B cell (primary cell): Measurements from ENCODE around the gene HOXA9. TPM values are rescaled to one million over a fixed set of nuclear protein-coding genes. Genes with fewer than 3 reads are reported as not detected.
A peak's percentile ranks its signal among the peaks of the same experiment; 100 is the strongest.

ENCODE experiments used
- ATAC-seq: fragments of 200-7000 bp; cut with Tn5 transposase; one replicate; pipeline ENCODE4 v1.10.0; 2021; ENCODE audit warnings: low read depth, mild to moderate bottlenecking, moderate number of reproducible peaks, moderate library complexity
- CTCF ChIA-PET: fragments of 350-600 bp; sonication (Branson Sonifier 250); formaldehyde crosslinking; loops from one replicate; lab custom pipeline; 2021; ENCODE audit warnings: antibody characterized with exemption, inconsistent platforms; lab: Charles Lee
- POLR2A ChIA-PET: fragments of 350-600 bp; sonication (Branson Sonifier 250); formaldehyde crosslinking; loops from one replicate; lab custom pipeline; 2021; ENCODE audit warnings: antibody characterized with exemption; lab: Charles Lee
- DNase-seq: peaks from one replicate; pipeline ENCODE4 v3.0.0; 2013
- H2AFZ ChIP-seq: 2 replicates; pipeline ENCODE4 v1.6.1; 2012; ENCODE audit warnings: mild to moderate bottlenecking, low read depth, low read length; ENCODE audit not compliant: insufficient read depth, poor library complexity, severe bottlenecking
- H3K27ac ChIP-seq, 2 donors: 1 replicate in 1 of 2; 2 replicates in 1 of 2; pipeline ENCODE4 v1.5.1; 2012 to 2013; ENCODE audit warnings: low read length in 2 of 2, mild to moderate bottlenecking in 2 of 2, moderate library complexity in 1 of 2
- H3K27me3 ChIP-seq, 4 experiments: fragments of 200-600 bp in 1 of 4; sonication (generic) in 1 of 4; replicated peaks in 1 of 4; 1 replicate in 2 of 4; 2 replicates in 2 of 4; pipeline versions ENCODE4 v1.6.1 to v1.7.0; 2013 to 2016; ENCODE audit warnings: low read length in 3 of 4, mild to moderate bottlenecking in 2 of 4, mixed read lengths in 1 of 4, moderate library complexity in 1 of 4; ENCODE audit not compliant: insufficient read depth in 4 of 4, control insufficient read depth in 3 of 4; ENCODE audit errors: control extremely low read depth in 1 of 4
- H3K36me3 ChIP-seq, 2 experiments: replicated peaks in 1 of 2; 1 replicate in 1 of 2; 2 replicates in 1 of 2; pipeline versions ENCODE4 v1.6.1 to v1.7.1; 2013; ENCODE audit warnings: low read length in 1 of 2; ENCODE audit not compliant: insufficient read depth in 2 of 2, control insufficient read depth in 1 of 2; ENCODE audit errors: control extremely low read depth in 1 of 2, extremely low read depth in 1 of 2
- H3K4me1 ChIP-seq, 2 donors: fragments of 200-600 bp in 1 of 2; sonication (generic) in 1 of 2; 1 replicate in 1 of 2; 2 replicates in 1 of 2; pipeline versions ENCODE4 v1.5.1 to v1.6.1; 2013 to 2017; ENCODE audit warnings: low read length in 2 of 2; ENCODE audit not compliant: control insufficient read depth in 2 of 2, insufficient read depth in 2 of 2
- H3K4me2 ChIP-seq: replicated peaks from 2 replicates; pipeline ENCODE3; 2012; ENCODE audit warnings: mild to moderate bottlenecking, low read depth, low read length; ENCODE audit not compliant: poor library complexity, severe bottlenecking
- H3K4me3 ChIP-seq, 5 experiments: fragments of 200-600 bp in 1 of 5; sonication (generic) in 1 of 5; 1 replicate in 3 of 5; 2 replicates in 2 of 5; pipeline versions ENCODE4 v1.5.1 to v1.7.0; 2011 to 2016; ENCODE audit warnings: low read length in 4 of 5, mild to moderate bottlenecking in 4 of 5, low read depth in 2 of 5, control low read depth in 1 of 5, moderate library complexity in 1 of 5; ENCODE audit not compliant: insufficient read depth in 1 of 5; ENCODE audit errors: control extremely low read depth in 1 of 5, extremely low read depth in 1 of 5
- H3K79me2 ChIP-seq: fragments of 200-600 bp; sonication (generic); one replicate; pipeline ENCODE4 v1.6.0; 2016; ENCODE audit warnings: low read length; ENCODE audit not compliant: control insufficient read depth, insufficient read depth
- H3K9ac ChIP-seq: fragments of 200-600 bp; sonication (generic); 2 replicates; pipeline ENCODE4 v1.6.1; 2017; ENCODE audit warnings: mild to moderate bottlenecking, low read length, moderate library complexity
- H3K9me3 ChIP-seq, 3 donors: one replicate each; pipeline versions ENCODE4 v1.6.1 to v1.7.1; 2013; ENCODE audit warnings: low read length in 2 of 3; ENCODE audit not compliant: control insufficient read depth in 2 of 3, insufficient read depth in 1 of 3; ENCODE audit errors: control extremely low read depth in 1 of 3
- H4K20me1 ChIP-seq: 2 replicates; pipeline ENCODE4 v1.6.0; 2012; ENCODE audit warnings: mild to moderate bottlenecking, low read length; ENCODE audit not compliant: insufficient read depth, control insufficient read depth, poor library complexity, severe bottlenecking
- H3K27ac Mint-ChIP-seq: one replicate; pipeline ENCODE4 v1.8.0; 2021; ENCODE audit warnings: mixed read lengths
- H3K27me3 Mint-ChIP-seq: one replicate; pipeline ENCODE4 v1.8.0; 2021; ENCODE audit warnings: mixed read lengths
- H3K4me1 Mint-ChIP-seq: one replicate; pipeline ENCODE4 v1.8.0; 2021; ENCODE audit warnings: mixed read lengths
- H3K4me3 Mint-ChIP-seq: one replicate; pipeline ENCODE4 v1.8.0; 2021; ENCODE audit warnings: mixed read lengths
- H3K9me3 Mint-ChIP-seq: one replicate; pipeline ENCODE4 v1.8.0; 2022; ENCODE audit warnings: mixed read lengths; ENCODE audit not compliant: insufficient read depth
- CTCF ChIP-seq: fragments of 200-600 bp; IDR thresholded peaks from one replicate; pipeline ENCODE4 v1.8.0; 2022; ENCODE audit warnings: antibody characterized with exemption, mild to moderate bottlenecking
- EZH2 ChIP-seq: IDR thresholded peaks from 2 replicates; pipeline ENCODE4 v1.6.1; 2012; ENCODE audit warnings: borderline replicate concordance, low read depth, mild to moderate bottlenecking, moderate library complexity, low read length; ENCODE audit not compliant: insufficient read depth, poor library complexity, severe bottlenecking
- WGBS: methylation state at CpG from one replicate; pipeline ENCODE4 v1.1.5; 2013; ENCODE audit warnings: missing lambda C conversion rate; ENCODE audit not compliant: insufficient coverage; 5-methylcytosine and 5-hydroxymethylcytosine counted together
- intact Hi-C: fragments of 100-400 bp; cut with micrococcal nuclease; formaldehyde crosslinking; loops from one replicate; pipeline ENCODE4 v1.10.0; 2022
- polyA plus RNA-seq: library from polyadenylated mRNA; depleted of rRNA; stranded (reverse); fragments of >200 nt; gene quantifications from 2 replicates; pipeline ENCODE4 v1.2.3, GENCODE V29; 2012
- total RNA-seq, 2 donors: library from RNA; stranded (reverse); fragments of 120-200 nt in 1 of 2; gene quantifications; 1 replicate in 1 of 2; 2 replicates in 1 of 2; pipeline versions ENCODE4 v1.2.3 to v1.2.4, GENCODE V29; 2013 to 2022

The HOXA9 gene
- total and polyA plus RNA-seq, 2 donors (not counting 1 experiment from before 2014, with no cell fraction given): 0.07 TPM; not detected in 1

- ATAC-seq: no peak
- H4K20me1 ChIP-seq: no peaks in the 10 kb centered on the region
- H2AFZ ChIP-seq: no peak overlapping the region
- peak overlapping the region; percentile 78 for H3K4me2 ChIP-seq
- H3K4me3 ChIP-seq: peak overlapping the region in 2 of 5 experiments; percentile 24 to 42
- no peaks in the 10 kb centered on the region for H3K36me3 ChIP-seq
- Mint-ChIP-seq H3K27me3 (peaks cover 82% of the 10 kb centered on the region), H3K4me1 (peaks cover 44% of the 10 kb centered on the region), H3K27ac (no peak overlapping the region), H3K9me3 (no peaks in the 10 kb centered on the region), H3K4me3 (peak overlapping the region; percentile 78)
- no peak for DNase-seq
- 3% methylated on average over 3 of the region's 4 CpGs for WGBS
- peaks cover 0 to 61% (median 6%) of the 10 kb centered on the region in 3 donors for H3K9me3 ChIP-seq
- ChIA-PET CTCF (interaction anchor here (1.5 to 1.8 kb wide), 2 partner anchors 9 to 41 kb away, joined by 4 to 6 read pairs; no protein-coding TSS in a partner anchor), POLR2A (no interaction called here)
- intact Hi-C loops: loop anchor here (2.0 to 5.0 kb wide), 2 partner anchors 41 to 1211 kb away; partner anchors contain the start of gene CREB5
- peaks cover 50 to 74% of the 10 kb centered on the region in 2 donors for H3K4me1 ChIP-seq
- H3K27me3 ChIP-seq: peaks cover 3 to 91% (median 85%) of the 10 kb centered on the region in 4 experiments
- peak overlapping the region; percentile 21 for H3K9ac ChIP-seq
- TF ChIP-seq CTCF: no peak
- no peak for TF ChIP-seq EZH2
- no peaks in the 10 kb centered on the region for H3K79me2 ChIP-seq
- H3K27ac ChIP-seq: no peak overlapping the region
Measured at GRCh38 chr7:27201580-27202017, 36.3 kb upstream of the HOXA9 start.
